ENCODE data around the gene SMIM44.

DNA sequence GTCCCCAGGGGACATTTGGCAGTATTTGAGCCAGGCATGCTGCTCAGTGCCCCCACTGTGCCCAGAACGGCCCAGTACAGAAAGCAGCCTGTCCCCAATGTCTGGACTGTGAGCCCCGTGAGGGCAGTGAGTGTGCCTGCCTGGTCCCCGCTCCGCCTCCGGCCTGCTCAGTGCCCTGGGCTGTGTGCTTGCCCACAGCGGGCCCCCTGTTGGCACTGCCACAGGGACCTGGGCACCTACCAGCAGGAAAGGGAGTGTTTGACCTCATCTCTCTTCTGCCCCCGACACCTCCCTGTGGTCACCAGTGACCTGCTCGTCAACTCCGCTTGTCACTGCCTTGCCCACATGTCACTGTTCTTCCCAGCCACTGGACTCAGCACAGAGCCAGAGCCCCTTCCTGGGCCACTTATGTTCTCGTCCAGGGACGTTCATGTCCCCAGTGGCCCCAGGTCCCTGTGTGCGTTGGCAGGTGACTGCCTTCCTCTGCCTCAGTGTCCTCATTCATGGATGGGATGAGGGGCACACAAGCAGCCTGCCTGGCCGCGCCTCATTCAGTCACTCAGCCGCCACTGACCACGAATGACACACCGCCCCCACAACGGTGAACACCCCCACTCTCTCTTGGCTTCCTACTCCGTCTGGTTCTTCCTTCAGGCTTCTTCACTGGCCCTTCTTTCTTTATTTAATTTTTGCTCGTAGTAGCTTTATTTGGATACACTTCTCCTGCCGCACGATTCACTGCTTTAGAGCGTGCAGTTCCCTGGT, 25.7 kb upstream of the SMIM44 start:
- TF ChIP-seq, protein P1, sequence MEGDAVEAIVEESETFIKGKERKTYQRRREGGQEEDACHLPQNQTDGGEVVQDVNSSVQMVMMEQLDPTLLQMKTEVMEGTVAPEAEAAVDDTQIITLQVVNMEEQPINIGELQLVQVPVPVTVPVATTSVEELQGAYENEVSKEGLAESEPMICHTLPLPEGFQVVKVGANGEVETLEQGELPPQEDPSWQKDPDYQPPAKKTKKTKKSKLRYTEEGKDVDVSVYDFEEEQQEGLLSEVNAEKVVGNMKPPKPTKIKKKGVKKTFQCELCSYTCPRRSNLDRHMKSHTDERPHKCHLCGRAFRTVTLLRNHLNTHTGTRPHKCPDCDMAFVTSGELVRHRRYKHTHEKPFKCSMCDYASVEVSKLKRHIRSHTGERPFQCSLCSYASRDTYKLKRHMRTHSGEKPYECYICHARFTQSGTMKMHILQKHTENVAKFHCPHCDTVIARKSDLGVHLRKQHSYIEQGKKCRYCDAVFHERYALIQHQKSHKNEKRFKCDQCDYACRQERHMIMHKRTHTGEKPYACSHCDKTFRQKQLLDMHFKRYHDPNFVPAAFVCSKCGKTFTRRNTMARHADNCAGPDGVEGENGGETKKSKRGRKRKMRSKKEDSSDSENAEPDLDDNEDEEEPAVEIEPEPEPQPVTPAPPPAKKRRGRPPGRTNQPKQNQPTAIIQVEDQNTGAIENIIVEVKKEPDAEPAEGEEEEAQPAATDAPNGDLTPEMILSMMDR (conservative IDR thresholded peaks at IDR 0.05) = no peak
- no peak for TF ChIP-seq ZFX (IDR thresholded peaks at IDR 0.05)

Data from C4-2B (cell line).